ENCODE data around the gene CD69. TPM values are rescaled to one million over a fixed set of nuclear protein-coding genes. Genes with fewer than 3 reads are reported as not detected.

CD69 gene
- total RNA-seq, 1 experiment from 2014 or later = 0.57 TPM

GRCh38 chr12:9781360-9781759 lies 20.7 kb upstream of the CD69 start:
- no peak for DNase-seq (ENCODE audit: low read depth)

- no peak for DNase-seq (ENCODE audit: low read depth)
These were observed 18.5 kb upstream of the CD69 start for GRCh38 chr12:9779209-9779608.

GRCh38 chr12:9776781-9777180 lies 16.1 kb upstream of the CD69 start:
- DNase-seq (ENCODE audit: low read depth) = no peak

- DNase-seq (ENCODE audit: low read depth) = no peak
These were observed 12.6 kb upstream of the CD69 start for GRCh38 chr12:9773216-9773877.

GRCh38 chr12:9763025-9763424 lies 2.3 kb upstream of the CD69 start:
- no peak for DNase-seq (ENCODE audit: low read depth)

- no peak for DNase-seq (ENCODE audit: low read depth)
These were observed 1.7 kb upstream of the CD69 start for GRCh38 chr12:9762369-9762768.

GRCh38 chr12:9761419-9761781 lies 699 bp upstream of the CD69 start:
- no peak for DNase-seq (ENCODE audit: low read depth)

- no peak for DNase-seq (ENCODE audit: low read depth)
These were observed 581 bp downstream of the CD69 start for GRCh38 chr12:9760120-9760519.

GRCh38 chr12:9759694-9760093 lies 1.0 kb downstream of the CD69 start:
- no peak for DNase-seq (ENCODE audit: low read depth)

GRCh38 chr12:9758119-9758518 lies 2.6 kb downstream of the CD69 start:
- no peak for DNase-seq (ENCODE audit: low read depth)

GRCh38 chr12:9757433-9758025 lies 3.2 kb downstream of the CD69 start:
- no peak for DNase-seq (ENCODE audit: low read depth)

GRCh38 chr12:9756706-9757105 lies 4.0 kb downstream of the CD69 start:
- DNase-seq (ENCODE audit: low read depth) = no peak

GRCh38 chr12:9756170-9756569 lies 4.5 kb downstream of the CD69 start:
- no peak for DNase-seq (ENCODE audit: low read depth)

- DNase-seq (ENCODE audit: low read depth) = no peak
These were observed 5.1 kb downstream of the CD69 start for GRCh38 chr12:9755567-9755966.

- no peak for DNase-seq (ENCODE audit: low read depth)
These were observed 5.7 kb downstream of the CD69 start for GRCh38 chr12:9755035-9755434.

- DNase-seq (ENCODE audit: low read depth) = no peak
These were observed 6.4 kb downstream of the CD69 start for GRCh38 chr12:9754099-9754927.

- DNase-seq (ENCODE audit: low read depth) = no peak
These were observed 7.2 kb downstream of the CD69 start for GRCh38 chr12:9753498-9753897.

- DNase-seq (ENCODE audit: low read depth) = no peak
These were observed 7.6 kb downstream of the CD69 start for GRCh38 chr12:9753073-9753472.

- no peak for DNase-seq (ENCODE audit: low read depth)
These were observed 8.4 kb downstream of the CD69 start for GRCh38 chr12:9752145-9752933.

GRCh38 chr12:9751204-9752144 lies 9.2 kb downstream of the CD69 start:
- no peak for DNase-seq (ENCODE audit: low read depth)

Measured in Daoy (cell line).